Measurements from ENCODE around the gene TWSG1. TPM values are rescaled to one million over a fixed set of nuclear protein-coding genes. Genes with fewer than 3 reads are reported as not detected.
A peak's percentile ranks its signal among the peaks of the same experiment; 100 is the strongest.

Gene TWSG1
- polyA plus RNA-seq, 3 donors, result 1.6 to 5.5 (median 3.9) TPM

- TF ChIP-seq, protein P1, sequence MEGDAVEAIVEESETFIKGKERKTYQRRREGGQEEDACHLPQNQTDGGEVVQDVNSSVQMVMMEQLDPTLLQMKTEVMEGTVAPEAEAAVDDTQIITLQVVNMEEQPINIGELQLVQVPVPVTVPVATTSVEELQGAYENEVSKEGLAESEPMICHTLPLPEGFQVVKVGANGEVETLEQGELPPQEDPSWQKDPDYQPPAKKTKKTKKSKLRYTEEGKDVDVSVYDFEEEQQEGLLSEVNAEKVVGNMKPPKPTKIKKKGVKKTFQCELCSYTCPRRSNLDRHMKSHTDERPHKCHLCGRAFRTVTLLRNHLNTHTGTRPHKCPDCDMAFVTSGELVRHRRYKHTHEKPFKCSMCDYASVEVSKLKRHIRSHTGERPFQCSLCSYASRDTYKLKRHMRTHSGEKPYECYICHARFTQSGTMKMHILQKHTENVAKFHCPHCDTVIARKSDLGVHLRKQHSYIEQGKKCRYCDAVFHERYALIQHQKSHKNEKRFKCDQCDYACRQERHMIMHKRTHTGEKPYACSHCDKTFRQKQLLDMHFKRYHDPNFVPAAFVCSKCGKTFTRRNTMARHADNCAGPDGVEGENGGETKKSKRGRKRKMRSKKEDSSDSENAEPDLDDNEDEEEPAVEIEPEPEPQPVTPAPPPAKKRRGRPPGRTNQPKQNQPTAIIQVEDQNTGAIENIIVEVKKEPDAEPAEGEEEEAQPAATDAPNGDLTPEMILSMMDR (IDR thresholded peaks at IDR 0.05), result no peak
- Mint-ChIP-seq H3K4me1 (peaks cover 6% of the 10 kb centered on the region), H3K27ac (no peak overlapping the region), H3K36me3 (peaks cover 5 to 21% of the 10 kb centered on the region in 2 donors), H3K9me3 (peaks cover 2 to 24% (median 13%) of the 10 kb centered on the region in 7 donors), H3K27me3 (ENCODE audit: low read depth in 3 of 3) (peaks cover 0 to 2% (median 0%) of the 10 kb centered on the region in 3 donors), H3K4me3 (no peak overlapping the region)
- no peaks in the 10 kb centered on the region for H3K4me1 ChIP-seq (ENCODE audit: control insufficient read depth in 1 of 2, insufficient read depth in 2 of 2, low read length in 2 of 2)
- H3K27me3 ChIP-seq (ENCODE audit: control insufficient read depth in 2 of 2, insufficient read depth in 2 of 2, low read length in 2 of 2), result no peaks in the 10 kb centered on the region
- H3K36me3 ChIP-seq (replicated peaks in 1 of 2; ENCODE audit: control insufficient read depth in 1 of 2, insufficient read depth in 2 of 2, low read length in 2 of 2), result no peaks in the 10 kb centered on the region
- no peak overlapping the region for H2AFZ ChIP-seq (ENCODE audit: insufficient read depth, low read depth, low read length, poor library complexity, severe bottlenecking)
- H4K20me1 ChIP-seq (ENCODE audit: insufficient read depth, low read length), result no peaks in the 10 kb centered on the region
- H3K4me3 ChIP-seq (replicated peaks in 1 of 3; ENCODE audit: low read depth in 2 of 3, low read length in 3 of 3), result no peak overlapping the region
- intact Hi-C loops (cut with micrococcal nuclease), result no loop called here
- no peak overlapping the region for H3K27ac ChIP-seq (ENCODE audit: low read depth in 1 of 2, low read length in 2 of 2)
- H3K4me2 ChIP-seq (replicated peaks; ENCODE audit: extremely low read depth, low read length, poor library complexity, severe bottlenecking), result no peak overlapping the region
- H3K9ac ChIP-seq (ENCODE audit: insufficient read depth, low read length, poor library complexity, severe bottlenecking), result no peak overlapping the region
- no CpG with 5 or more reads among the region's 1 CpG for WGBS (ENCODE audit: insufficient coverage)
- H3K79me2 ChIP-seq (ENCODE audit: insufficient read depth, low read length), result no peaks in the 10 kb centered on the region
- no peak for DNase-seq
- H3K9me3 ChIP-seq (replicated peaks in 1 of 2; ENCODE audit: control insufficient read depth in 1 of 2, insufficient read depth in 1 of 2, low read length in 2 of 2), result peaks cover 6 to 13% of the 10 kb centered on the region in 2 donors
Measured at GRCh38 chr18:9387891-9388290, 53.3 kb downstream of the TWSG1 start.

DNA sequence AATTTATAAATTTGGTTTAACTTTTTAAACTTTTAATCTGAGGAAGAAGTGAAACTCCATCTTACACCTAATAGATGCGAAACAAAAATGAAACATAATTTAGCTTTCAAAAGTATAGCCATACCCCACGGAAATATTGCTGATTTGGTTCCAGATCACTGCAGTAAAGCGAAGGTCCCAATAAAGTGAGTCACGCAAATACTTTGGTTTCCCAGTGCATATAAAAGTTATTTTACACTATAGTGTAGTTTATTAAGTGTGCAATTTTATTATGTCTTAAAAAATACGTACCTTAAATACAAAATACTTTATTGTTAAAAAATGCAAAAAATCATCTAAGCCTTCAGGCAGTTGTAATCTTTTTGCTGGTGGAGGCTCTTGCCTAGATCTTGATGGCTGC lies 55.1 kb downstream of the TWSG1 start:
- H3K4me2 ChIP-seq (replicated peaks; ENCODE audit: extremely low read depth, low read length, poor library complexity, severe bottlenecking), result no peak overlapping the region
- H4K20me1 ChIP-seq (ENCODE audit: insufficient read depth, low read length), result no peaks in the 10 kb centered on the region
- intact Hi-C loops (cut with micrococcal nuclease), result no loop called here
- DNase-seq, result no peak
- TF ChIP-seq, protein P1 (IDR thresholded peaks at IDR 0.05), result no peak
- Mint-ChIP-seq H3K27ac (peak overlapping the region in 1 of 7 donors; percentile 52), H3K9me3 (peaks cover 2 to 24% (median 15%) of the 10 kb centered on the region in 7 donors), H3K36me3 (peaks cover 6 to 23% of the 10 kb centered on the region in 2 donors), H3K27me3 (ENCODE audit: low read depth in 3 of 3) (peaks cover 0 to 2% (median 0%) of the 10 kb centered on the region in 3 donors), H3K4me3 (no peak overlapping the region), H3K4me1 (peaks cover 6% of the 10 kb centered on the region)
- H3K27me3 ChIP-seq (ENCODE audit: control insufficient read depth in 2 of 2, insufficient read depth in 2 of 2, low read length in 2 of 2), result no peaks in the 10 kb centered on the region
- H3K79me2 ChIP-seq (ENCODE audit: insufficient read depth, low read length), result no peaks in the 10 kb centered on the region
- no peak overlapping the region for H3K4me3 ChIP-seq (replicated peaks in 1 of 3; ENCODE audit: low read depth in 2 of 3, low read length in 3 of 3)
- peaks cover 6 to 13% of the 10 kb centered on the region in 2 donors for H3K9me3 ChIP-seq (replicated peaks in 1 of 2; ENCODE audit: control insufficient read depth in 1 of 2, insufficient read depth in 1 of 2, low read length in 2 of 2)
- no peak overlapping the region for H2AFZ ChIP-seq (ENCODE audit: insufficient read depth, low read depth, low read length, poor library complexity, severe bottlenecking)
- no CpG with 5 or more reads among the region's 5 CpGs for WGBS (ENCODE audit: insufficient coverage)
- H3K27ac ChIP-seq (ENCODE audit: low read depth in 1 of 2, low read length in 2 of 2), result no peak overlapping the region
- no peaks in the 10 kb centered on the region for H3K4me1 ChIP-seq (ENCODE audit: control insufficient read depth in 1 of 2, insufficient read depth in 2 of 2, low read length in 2 of 2)
- H3K36me3 ChIP-seq (replicated peaks in 1 of 2; ENCODE audit: control insufficient read depth in 1 of 2, insufficient read depth in 2 of 2, low read length in 2 of 2), result no peaks in the 10 kb centered on the region
- H3K9ac ChIP-seq (ENCODE audit: insufficient read depth, low read length, poor library complexity, severe bottlenecking), result no peak overlapping the region

All from CD14-positive monocyte (primary cell).